Keratinocyte (primary cell): Measurements from ENCODE around the gene CSRP1.

Source experiments
- CTCF ChIP-seq, 3 experiments: IDR thresholded peaks in 1 of 3; conservative IDR thresholded peaks in 1 of 3; optimal IDR thresholded peaks in 1 of 3; 2 replicates in 2 of 3; 3 replicates in 1 of 3; pipeline versions ENCODE3 to v1.5.1; 2011; ENCODE audit warnings: low read length in 3 of 3, mild to moderate bottlenecking in 3 of 3, moderate library complexity in 2 of 3, control low read depth in 1 of 3, inconsistent platforms in 1 of 3; ENCODE audit not compliant: insufficient read depth in 2 of 3; ENCODE audit errors: extremely low read depth in 1 of 3
- EZH2 ChIP-seq: IDR thresholded peaks from one replicate; pipeline ENCODE4 v1.6.1; 2012; ENCODE audit warnings: inconsistent platforms, mild to moderate bottlenecking, low read length, moderate library complexity

GRCh38 chr1:201499191-201499590, 7.7 kb downstream of the CSRP1 start:
- TF ChIP-seq CTCF (optimal IDR thresholded peaks at IDR 0.05 in 1 of 3, IDR thresholded peaks at IDR 0.05 in 1 of 3, conservative IDR thresholded peaks at IDR 0.05 in 1 of 3; ENCODE audit: extremely low read depth in 1 of 3, insufficient read depth in 2 of 3, low read length in 3 of 3) (no peak), EZH2 (no peak)
